Gastroesophageal sphincter (tissue), 4 donors: Measurements from ENCODE around the gene STT3B. TPM values are rescaled to one million over a fixed set of nuclear protein-coding genes. Genes with fewer than 3 reads are reported as not detected.

Source experiments
- ATAC-seq: fragments of 150-250 bp; one replicate; pipeline ENCODE4 v1.9.1; 2016; ENCODE audit warnings: mild to moderate bottlenecking, moderate library complexity
- H3K27ac ChIP-seq, 4 donors: fragments of 200-600 bp; sonication (generic) in 3 of 4; 1 replicate in 3 of 4; 2 replicates in 1 of 4; pipeline ENCODE4 v1.5.1; 2016 to 2019
- H3K27me3 ChIP-seq: fragments of 200-600 bp; sonication (generic); one replicate; pipeline ENCODE4 v1.5.1; 2019
- H3K36me3 ChIP-seq, 2 donors: fragments of 200-600 bp; sonication (generic); one replicate each; pipeline ENCODE4 v1.5.1; 2019; ENCODE audit warnings: control low read depth in 1 of 2
- H3K4me1 ChIP-seq, 3 donors: fragments of 200-600 bp; sonication (generic); 1 replicate in 2 of 3; 2 replicates in 1 of 3; pipeline ENCODE4 v1.5.1; 2016 to 2019; ENCODE audit warnings: control low read depth in 2 of 3
- H3K4me3 ChIP-seq, 2 donors: fragments of 200-600 bp; sonication (generic); one replicate each; pipeline ENCODE4 v1.5.1; 2019; ENCODE audit warnings: mild to moderate bottlenecking in 1 of 2, moderate library complexity in 1 of 2
- H3K9me3 ChIP-seq, 3 donors: fragments of 200-600 bp; sonication (generic); one replicate each; pipeline ENCODE4 v1.5.1; 2017 to 2019; ENCODE audit warnings: control low read depth in 2 of 3
- CTCF ChIP-seq, 4 experiments: fragments of 200-600 bp in 2 of 4; fragments of 450-650 bp in 2 of 4; sonication (generic) in 1 of 4; IDR thresholded peaks; one replicate each; pipeline ENCODE4 v1.5.1; 2017 to 2019; ENCODE audit warnings: antibody characterized with exemption in 4 of 4, mild to moderate bottlenecking in 2 of 4, moderate library complexity in 2 of 4
- EP300 ChIP-seq: sonication (generic); formaldehyde crosslinking; IDR thresholded peaks from one replicate; pipeline ENCODE4 v1.6.1; 2017; ENCODE audit warnings: antibody characterized with exemption, mild to moderate bottlenecking
- POLR2A ChIP-seq, 2 donors: fragments of 450-650 bp; IDR thresholded peaks; one replicate each; pipeline ENCODE4 v1.6.1; 2017; ENCODE audit warnings: antibody characterized with exemption in 2 of 2, mild to moderate bottlenecking in 2 of 2, moderate library complexity in 1 of 2
- POLR2AphosphoS5 ChIP-seq: sonication (generic); formaldehyde crosslinking; IDR thresholded peaks from one replicate; pipeline ENCODE4 v1.6.1; 2017; ENCODE audit warnings: antibody characterized with exemption
- WGBS, 2 donors: methylation state at CpG; one replicate each; pipeline ENCODE4 v1.1.5; 2018; ENCODE audit warnings: low coverage in 1 of 2; 5-methylcytosine and 5-hydroxymethylcytosine counted together
- total RNA-seq, 4 donors: library from RNA; depleted of rRNA; stranded (reverse); fragments of >200 nt; gene quantifications; one replicate each; pipeline ENCODE4 v1.1.0, GENCODE V29; 2016

Gene STT3B
- total RNA-seq, 4 donors from 2014 or later, result 75.4 to 107 (median 94.1) TPM

DNA sequence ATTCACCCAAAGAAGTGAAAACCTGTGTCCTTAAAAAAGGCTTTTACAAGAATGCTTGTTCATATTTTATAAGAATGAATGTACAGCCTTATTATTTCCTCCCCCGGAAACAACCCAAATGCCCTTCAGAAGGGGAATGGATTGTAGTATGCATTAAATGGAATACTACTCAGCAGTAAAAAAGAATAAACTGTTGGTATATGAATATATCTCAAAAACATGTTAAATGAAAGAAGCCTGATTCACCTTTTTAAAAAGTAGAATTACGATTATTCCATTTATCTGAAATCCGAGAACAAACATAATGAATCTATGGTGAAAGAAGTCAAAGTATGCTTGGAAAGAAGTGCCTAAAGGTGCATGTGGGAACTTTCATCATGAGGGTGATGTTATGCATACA lies 20.5 kb downstream of the STT3B start:
- Histone ChIP-seq H3K27me3 (no peaks in the 10 kb centered on the region), H3K27ac (no peak overlapping the region), H3K4me1 (peaks cover 0 to 43% (median 4%) of the 10 kb centered on the region in 3 donors), H3K9me3 (no peaks in the 10 kb centered on the region), H3K36me3 (no peaks in the 10 kb centered on the region), H3K4me3 (no peak overlapping the region)
- TF ChIP-seq CTCF (IDR thresholded peaks at IDR 0.05), result no peak
- TF ChIP-seq POLR2AphosphoS5, result no peak
- TF ChIP-seq EP300, result no peak
- TF ChIP-seq POLR2A (IDR thresholded peaks at IDR 0.05), result no peak
- 94 to 95% methylated on average over 3 of the region's 3 CpGs for WGBS, 2 donors
- no peak for ATAC-seq

GRCh38 chr3:31555204-31555603 lies 22.5 kb downstream of the STT3B start:
- 43 to 67% methylated on average over 1 of the region's 1 CpG for WGBS, 2 donors
- H3K4me1 ChIP-seq, result peaks cover 0 to 34% (median 0%) of the 10 kb centered on the region in 3 donors
- no peak overlapping the region for H3K4me3 ChIP-seq
- no peak for ATAC-seq
- TF ChIP-seq CTCF (IDR thresholded peaks at IDR 0.05) (no peak), POLR2AphosphoS5 (no peak), EP300 (no peak)
- no peaks in the 10 kb centered on the region for H3K27me3 ChIP-seq
- H3K9me3 ChIP-seq, result no peaks in the 10 kb centered on the region
- H3K36me3 ChIP-seq, result no peaks in the 10 kb centered on the region
- no peak overlapping the region for H3K27ac ChIP-seq

DNA sequence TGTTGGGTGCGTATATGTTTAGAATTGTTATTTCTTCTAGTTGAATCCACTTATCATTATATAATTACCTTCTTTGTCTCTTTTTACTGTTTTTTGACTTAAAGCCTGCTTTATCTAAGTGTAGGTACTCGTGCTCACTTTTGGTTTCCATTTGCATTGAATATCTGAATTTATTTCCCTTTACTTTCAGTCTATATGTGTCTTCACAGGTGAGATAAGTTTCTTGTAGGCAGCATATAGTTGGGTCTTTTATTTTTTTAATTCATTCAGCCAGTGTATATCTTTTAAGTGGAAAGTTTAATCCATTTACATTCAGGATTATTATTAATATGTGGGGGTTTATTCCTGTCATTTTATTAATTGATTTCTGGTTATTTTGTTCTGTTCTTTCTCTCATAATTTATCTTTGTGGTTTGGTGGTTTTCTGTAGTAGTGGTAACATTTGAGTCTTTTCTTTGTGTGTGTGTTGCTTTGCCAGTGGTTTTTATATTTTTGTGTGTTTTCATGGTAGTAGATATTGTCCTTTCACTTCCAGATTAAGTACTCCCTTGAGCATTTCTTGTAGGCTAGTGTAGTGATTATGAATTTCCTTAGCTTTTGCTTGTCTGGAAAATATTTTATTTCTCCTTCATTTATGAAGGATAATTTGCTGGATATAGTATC lies 27.3 kb downstream of the STT3B start:
- no peaks in the 10 kb centered on the region for H3K27me3 ChIP-seq
- no peak overlapping the region for H3K4me3 ChIP-seq
- no peak for TF ChIP-seq EP300
- no peak for TF ChIP-seq CTCF (IDR thresholded peaks at IDR 0.05)
- no peak for TF ChIP-seq POLR2AphosphoS5
- no peak for TF ChIP-seq POLR2A (IDR thresholded peaks at IDR 0.05)
- no peak for ATAC-seq
- no peaks in the 10 kb centered on the region for H3K9me3 ChIP-seq
- peaks cover 0 to 36% (median 2%) of the 10 kb centered on the region in 3 donors for H3K4me1 ChIP-seq
- H3K36me3 ChIP-seq, result no peaks in the 10 kb centered on the region
- WGBS, 2 donors, result 92 to 100% methylated on average over 2 of the region's 2 CpGs
- H3K27ac ChIP-seq, result no peak overlapping the region

DNA sequence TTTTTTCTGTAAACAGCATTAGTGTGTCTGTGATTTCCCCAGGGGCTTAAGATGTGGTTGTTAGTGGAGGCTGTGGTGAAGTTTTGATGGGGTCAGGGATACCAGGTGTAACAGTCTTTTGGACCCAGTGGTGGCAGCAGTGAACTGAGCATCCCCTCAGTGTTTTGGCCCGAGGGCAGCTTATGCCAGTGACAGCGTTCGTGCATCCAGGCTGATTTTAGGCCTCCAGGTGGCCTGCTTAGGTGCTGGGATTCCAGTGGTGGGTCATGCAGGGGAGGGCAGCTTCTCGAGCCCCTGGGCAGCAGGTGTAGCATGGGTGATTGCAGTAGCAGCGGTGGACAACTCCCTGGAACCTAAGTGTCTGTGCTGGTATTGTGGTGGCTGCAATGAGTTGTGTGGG lies 29.2 kb downstream of the STT3B start:
- no peak for TF ChIP-seq CTCF (IDR thresholded peaks at IDR 0.05)
- TF ChIP-seq POLR2AphosphoS5, result no peak
- TF ChIP-seq POLR2A (IDR thresholded peaks at IDR 0.05), result no peak
- no peak for TF ChIP-seq EP300
- Histone ChIP-seq H3K4me1 (peaks cover 0 to 49% (median 4%) of the 10 kb centered on the region in 3 donors), H3K27me3 (no peaks in the 10 kb centered on the region), H3K36me3 (no peaks in the 10 kb centered on the region), H3K9me3 (no peaks in the 10 kb centered on the region), H3K27ac (no peak overlapping the region), H3K4me3 (no peak overlapping the region)
- no peak for ATAC-seq
- WGBS, 2 donors, result 100% methylated on average over 1 of the region's 5 CpGs; no CpG with 5 or more reads in 1 of the 2 donors

DNA sequence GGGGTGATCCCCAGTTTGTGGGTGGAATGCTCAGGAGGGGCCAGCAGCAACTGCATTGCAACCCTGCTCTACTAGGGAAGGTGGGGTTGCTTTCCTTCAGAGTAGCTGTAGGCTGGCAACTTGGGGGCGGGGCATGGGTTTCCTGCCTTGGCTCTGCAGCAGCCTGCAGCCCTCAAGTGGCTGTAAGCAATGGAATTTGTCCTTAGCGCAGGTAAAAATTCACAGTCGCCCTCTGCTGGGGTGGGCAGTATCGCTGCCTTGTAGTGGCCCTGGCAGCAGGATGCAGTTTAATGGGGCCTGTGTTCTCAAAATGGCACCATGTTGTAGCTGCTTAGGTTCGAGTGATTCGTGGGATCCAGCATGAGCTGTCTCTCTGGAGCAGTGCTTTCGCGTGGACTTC lies 29.8 kb downstream of the STT3B start:
- Histone ChIP-seq H3K9me3 (no peaks in the 10 kb centered on the region), H3K4me3 (no peak overlapping the region), H3K27me3 (no peaks in the 10 kb centered on the region), H3K4me1 (peaks cover 0 to 55% (median 4%) of the 10 kb centered on the region in 3 donors), H3K27ac (no peak overlapping the region), H3K36me3 (no peaks in the 10 kb centered on the region)
- no peak for TF ChIP-seq EP300
- TF ChIP-seq POLR2A (IDR thresholded peaks at IDR 0.05), result no peak
- no peak for TF ChIP-seq CTCF (IDR thresholded peaks at IDR 0.05)
- no peak for TF ChIP-seq POLR2AphosphoS5
- ATAC-seq, result no peak
- WGBS, 2 donors, result 90 to 92% methylated on average over 2 to 4 of the region's 8 CpGs
